Smooth muscle cell (in vitro differentiated cells): ENCODE data around the gene MACROD2. TPM values are rescaled to one million over a fixed set of nuclear protein-coding genes. Genes with fewer than 3 reads are reported as not detected.
"Not testable (repeated sequence)": the region's sequence is repeated elsewhere in the genome, so short reads cannot be mapped to it uniquely, and the experiment has no call there.

Experiments used
- DNase-seq: peaks from one replicate; lab custom pipeline; 2025; ENCODE audit not compliant: unreplicated experiment; lab: John Stamatoyannopoulos, UW
- H2AFZ ChIP-seq: fragments of 200-600 bp; sonication (generic); 2 replicates; pipeline ENCODE4 v1.6.0; 2016; ENCODE audit warnings: antibody characterized with exemption, low read depth, mild to moderate bottlenecking
- H3F3A ChIP-seq: fragments of 200-600 bp; sonication (generic); 2 replicates; pipeline ENCODE4 v1.6.0; 2017; ENCODE audit warnings: antibody characterized with exemption, low read depth
- H3K27ac ChIP-seq: fragments of 200-600 bp; sonication (generic); 2 replicates; pipeline ENCODE4 v1.5.1; 2016; ENCODE audit warnings: low read depth, mild to moderate bottlenecking
- H3K27me3 ChIP-seq: fragments of 200-600 bp; sonication (generic); 2 replicates; pipeline ENCODE4 v1.6.1; 2016; ENCODE audit warnings: low read depth, mild to moderate bottlenecking
- H3K36me3 ChIP-seq: fragments of 200-600 bp; sonication (generic); 2 replicates; pipeline ENCODE4 v1.5.1; 2016; ENCODE audit warnings: low read depth
- H3K4me1 ChIP-seq: fragments of 200-600 bp; sonication (generic); 2 replicates; pipeline ENCODE4 v1.5.1; 2016; ENCODE audit warnings: low read depth
- H3K4me2 ChIP-seq: fragments of 200-600 bp; sonication (generic); 2 replicates; pipeline ENCODE4 v1.6.0; 2016; ENCODE audit warnings: mild to moderate bottlenecking
- H3K4me3 ChIP-seq: fragments of 200-600 bp; sonication (generic); 2 replicates; pipeline ENCODE4 v1.5.1; 2016; ENCODE audit warnings: mild to moderate bottlenecking
- H3K79me2 ChIP-seq: fragments of 200-600 bp; sonication (generic); 2 replicates; pipeline ENCODE4 v1.6.0; 2016; ENCODE audit warnings: low read depth, mild to moderate bottlenecking
- H3K9ac ChIP-seq: fragments of 200-600 bp; sonication (generic); 2 replicates; pipeline ENCODE4 v1.6.0; 2016; ENCODE audit warnings: low read depth
- H3K9me3 ChIP-seq: fragments of 200-600 bp; sonication (generic); replicated peaks from 2 replicates; pipeline ENCODE4 v1.5.1; 2016; ENCODE audit warnings: low read depth
- H4K20me1 ChIP-seq: fragments of 200-600 bp; sonication (generic); 2 replicates; pipeline ENCODE4 v1.6.0; 2016; ENCODE audit warnings: low read depth
- WGBS: methylation state at CpG from one replicate; pipeline ENCODE4 v1.1.7; 2016; ENCODE audit warnings: low lambda C conversion rate; 5-methylcytosine and 5-hydroxymethylcytosine counted together
- polyA plus RNA-seq: library from polyadenylated mRNA; unstranded; fragments of >200 nt; fragmentation: Nextera tagmentation; extraction: Ambion mirVana; gene quantifications from 2 replicates; pipeline ENCODE4 v1.2.1, GENCODE V29; 2016
- total RNA-seq: library from RNA; depleted of rRNA; stranded (reverse); fragments of >200 nt; gene quantifications from 2 replicates; pipeline ENCODE4 v1.2.3, GENCODE V29; 2014
- TF ChIP-seq, protein P1 (sequence below): fragments of 200-600 bp; sonication (generic); IDR thresholded peaks from 2 replicates; pipeline ENCODE4 v1.5.1; 2017; ENCODE audit warnings: borderline replicate concordance, mild to moderate bottlenecking, antibody characterized with exemption; ENCODE audit not compliant: insufficient read depth, poor library complexity, severe bottlenecking

MACROD2 gene
- total and polyA plus RNA-seq, 2 experiments from 2014 or later, result 0.04 to 0.32 TPM

DNA sequence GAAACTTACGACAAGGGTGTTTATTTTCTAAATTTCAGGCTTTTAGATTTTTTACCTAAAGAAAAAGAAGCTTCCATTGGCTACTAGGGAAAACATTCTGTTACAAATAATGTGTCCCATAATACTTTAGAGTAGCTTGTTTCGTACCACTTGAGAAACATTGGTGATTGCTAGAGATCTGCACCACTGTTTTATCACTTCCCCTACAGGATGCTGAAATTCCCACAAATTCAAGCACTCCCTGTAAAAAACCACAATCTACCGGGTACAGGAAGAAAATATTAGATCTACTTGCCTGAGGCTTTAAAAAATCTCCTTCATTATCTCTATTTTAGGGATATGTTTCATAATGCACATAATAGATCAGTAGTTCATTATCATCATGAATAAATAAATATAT lies 34.8 kb upstream of the MACROD2 start:
- no peaks in the 10 kb centered on the region for H3K79me2 ChIP-seq
- no peak overlapping the region for H3K9ac ChIP-seq
- no peak for DNase-seq
- no peaks in the 10 kb centered on the region for H3K9me3 ChIP-seq
- WGBS, result 52% methylated on average over 3 of the region's 3 CpGs
- no peaks in the 10 kb centered on the region for H3F3A ChIP-seq
- no peaks in the 10 kb centered on the region for H3K27me3 ChIP-seq
- H3K4me2 ChIP-seq, result no peak overlapping the region
- no peaks in the 10 kb centered on the region for H3K4me1 ChIP-seq
- H3K27ac ChIP-seq, result no peak overlapping the region
- no peaks in the 10 kb centered on the region for H4K20me1 ChIP-seq
- TF ChIP-seq, protein P1, sequence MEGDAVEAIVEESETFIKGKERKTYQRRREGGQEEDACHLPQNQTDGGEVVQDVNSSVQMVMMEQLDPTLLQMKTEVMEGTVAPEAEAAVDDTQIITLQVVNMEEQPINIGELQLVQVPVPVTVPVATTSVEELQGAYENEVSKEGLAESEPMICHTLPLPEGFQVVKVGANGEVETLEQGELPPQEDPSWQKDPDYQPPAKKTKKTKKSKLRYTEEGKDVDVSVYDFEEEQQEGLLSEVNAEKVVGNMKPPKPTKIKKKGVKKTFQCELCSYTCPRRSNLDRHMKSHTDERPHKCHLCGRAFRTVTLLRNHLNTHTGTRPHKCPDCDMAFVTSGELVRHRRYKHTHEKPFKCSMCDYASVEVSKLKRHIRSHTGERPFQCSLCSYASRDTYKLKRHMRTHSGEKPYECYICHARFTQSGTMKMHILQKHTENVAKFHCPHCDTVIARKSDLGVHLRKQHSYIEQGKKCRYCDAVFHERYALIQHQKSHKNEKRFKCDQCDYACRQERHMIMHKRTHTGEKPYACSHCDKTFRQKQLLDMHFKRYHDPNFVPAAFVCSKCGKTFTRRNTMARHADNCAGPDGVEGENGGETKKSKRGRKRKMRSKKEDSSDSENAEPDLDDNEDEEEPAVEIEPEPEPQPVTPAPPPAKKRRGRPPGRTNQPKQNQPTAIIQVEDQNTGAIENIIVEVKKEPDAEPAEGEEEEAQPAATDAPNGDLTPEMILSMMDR, result no peak
- H3K4me3 ChIP-seq, result no peak overlapping the region
- no peaks in the 10 kb centered on the region for H3K36me3 ChIP-seq
- no peak overlapping the region for H2AFZ ChIP-seq

DNA sequence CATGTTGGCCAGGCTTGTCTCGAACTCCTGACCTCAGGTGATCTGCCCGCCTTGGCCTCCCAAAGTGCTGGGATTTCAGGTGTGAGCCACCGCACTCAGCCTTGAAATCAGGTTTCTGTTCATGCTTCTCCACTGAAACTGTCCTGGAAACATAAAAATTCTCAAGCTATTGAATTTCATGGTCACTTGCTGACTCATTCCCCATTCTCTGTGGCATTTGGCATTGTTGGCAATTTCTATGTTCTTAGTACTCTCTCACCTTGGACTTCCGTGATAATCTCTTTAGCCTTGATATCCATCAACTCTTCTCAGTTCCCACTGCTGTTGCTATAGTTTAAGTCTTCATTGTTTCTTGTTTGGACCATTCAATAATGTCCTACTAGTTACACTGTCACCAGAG lies 11.1 kb upstream of the MACROD2 start:
- Histone ChIP-seq H3K4me2 (no peak overlapping the region), H3K36me3 (no peaks in the 10 kb centered on the region), H4K20me1 (no peaks in the 10 kb centered on the region), H3K9ac (no peak overlapping the region), H3K4me1 (no peaks in the 10 kb centered on the region), H2AFZ (no peak overlapping the region), H3K27me3 (no peaks in the 10 kb centered on the region), H3K4me3 (no peak overlapping the region), H3K9me3 (no peaks in the 10 kb centered on the region), H3K79me2 (no peaks in the 10 kb centered on the region), H3K27ac (no peak overlapping the region), H3F3A (no peaks in the 10 kb centered on the region)
- TF ChIP-seq, protein P1, result no peak
- DNase-seq, result no peak
- WGBS, result 77% methylated on average over 4 of the region's 4 CpGs

DNA sequence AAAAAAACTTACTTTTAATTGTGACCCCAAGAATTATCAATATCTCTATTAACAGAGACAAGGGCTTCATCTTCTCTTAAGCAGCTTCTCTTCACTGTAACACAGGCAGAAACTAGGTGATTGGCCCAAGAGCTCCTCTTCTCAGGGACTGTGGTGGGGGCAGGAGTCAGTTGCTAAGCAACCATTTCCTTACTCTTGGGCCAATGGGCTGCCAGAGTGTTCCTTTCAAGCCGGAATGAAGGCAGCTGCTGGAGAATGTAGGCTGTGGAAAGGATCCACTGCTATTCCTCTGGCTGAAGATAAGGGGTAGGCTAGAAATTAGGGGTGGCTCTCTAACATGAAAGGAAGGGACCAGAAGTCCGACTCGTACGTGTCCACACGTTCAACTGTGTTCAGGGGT lies 4.9 kb upstream of the MACROD2 start, which contains the start of gene SEL1L2:
SEL1L2 (minus strand) TSS at position 150 of the 400 bp plus-strand sequence; CDS start at position 70, 80 bp downstream.
- Histone ChIP-seq H4K20me1 (no peaks in the 10 kb centered on the region), H3F3A (no peaks in the 10 kb centered on the region), H3K9me3 (no peaks in the 10 kb centered on the region), H3K79me2 (no peaks in the 10 kb centered on the region), H3K9ac (no peak within 1 kb of the TSS), H3K27ac (no peak within 1 kb of the TSS), H2AFZ (no peak within 1 kb of the TSS), H3K27me3 (no peaks in the 10 kb centered on the region), H3K36me3 (no peaks in the 10 kb centered on the region), H3K4me2 (no peak within 1 kb of the TSS), H3K4me3 (no peak within 1 kb of the TSS), H3K4me1 (peaks cover 7% of the 10 kb centered on the region)
- WGBS, result 70% methylated on average over 5 of the region's 5 CpGs
- DNase-seq, result no peak
- TF ChIP-seq, protein P1, result no peak

DNA sequence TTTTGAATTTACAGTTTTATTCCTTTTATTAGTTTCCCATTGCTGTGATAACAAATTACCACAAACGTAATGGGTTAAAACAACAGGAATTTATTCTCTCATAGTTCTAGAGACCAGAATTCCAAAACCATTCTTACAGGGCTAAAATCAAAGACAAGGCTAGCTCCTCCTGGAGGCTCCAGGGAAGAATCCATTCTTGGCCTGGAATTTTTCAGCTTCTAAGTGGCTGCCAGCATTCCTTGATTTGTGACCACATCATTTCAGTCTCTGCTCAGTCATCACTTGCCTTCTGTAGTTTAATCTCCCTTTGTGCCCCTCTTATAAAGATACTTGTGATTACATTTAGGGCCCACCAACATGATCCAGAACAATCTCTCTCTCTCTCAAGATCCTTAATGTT lies 4.0 kb upstream of the MACROD2 start:
- Histone ChIP-seq H3K9me3 (no peaks in the 10 kb centered on the region), H3K4me3 (no peak overlapping the region), H3K4me2 (no peak overlapping the region), H3K27ac (no peak overlapping the region), H3K9ac (no peak overlapping the region), H2AFZ (no peak overlapping the region), H3K27me3 (peaks cover 6% of the 10 kb centered on the region), H3F3A (no peaks in the 10 kb centered on the region), H3K36me3 (no peaks in the 10 kb centered on the region), H3K79me2 (no peaks in the 10 kb centered on the region), H3K4me1 (peaks cover 7% of the 10 kb centered on the region), H4K20me1 (no peaks in the 10 kb centered on the region)
- WGBS, result 81% methylated on average over 1 of the region's 1 CpG
- TF ChIP-seq, protein P1, result no peak
- no peak for DNase-seq

DNA sequence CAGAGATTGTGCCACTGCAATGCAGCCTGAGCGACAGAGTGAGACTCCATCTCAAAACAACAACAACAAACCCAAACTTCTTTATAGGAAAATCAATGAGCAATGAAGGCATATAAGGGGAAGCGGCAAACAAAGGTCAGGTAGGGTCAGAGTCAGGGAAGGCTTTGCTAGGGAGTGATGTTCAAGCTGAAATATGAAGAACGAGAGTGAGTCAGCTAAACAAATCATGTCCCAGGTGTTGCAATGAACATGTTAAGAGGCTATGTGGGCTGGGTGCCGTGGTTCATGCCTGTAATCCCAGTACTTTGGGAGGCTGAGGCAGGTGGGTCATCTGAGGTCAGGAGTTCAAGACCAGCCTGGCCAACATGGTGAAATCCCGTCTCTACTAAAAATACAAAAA lies 3.4 kb upstream of the MACROD2 start:
- 95% methylated on average over 5 of the region's 5 CpGs for WGBS
- H3K9ac ChIP-seq, result not testable (repeated sequence)

More for the DNA sequence above, 3.4 kb upstream of the MACROD2 start:
- not testable (repeated sequence) for H3K4me1 ChIP-seq, H3K36me3 ChIP-seq, DNase-seq, H3K79me2 ChIP-seq, H3K4me3 ChIP-seq, H3K4me2 ChIP-seq, H3K9me3 ChIP-seq, H3F3A ChIP-seq, H2AFZ ChIP-seq, H4K20me1 ChIP-seq, H3K27ac ChIP-seq
- H3K27me3 ChIP-seq, result peaks cover 13% of the 10 kb centered on the region
